Nephron (organoid): ENCODE results near the gene QSOX2.

Experiments
- H3K27ac Mint-ChIP-seq, 3 experiments: 2 replicates each; pipeline ENCODE4 v1.8.0; 2020; ENCODE audit warnings: mixed read lengths in 3 of 3, mild to moderate bottlenecking in 2 of 3, moderate library complexity in 1 of 3
- H3K27me3 Mint-ChIP-seq: 2 replicates; pipeline ENCODE4 v1.8.0; 2021; ENCODE audit warnings: low read depth, mild to moderate bottlenecking, moderate library complexity, mixed read lengths
- H3K36me3 Mint-ChIP-seq: 2 replicates; pipeline ENCODE4 v1.8.0; 2020; ENCODE audit warnings: low read depth, mixed read lengths
- H3K4me1 Mint-ChIP-seq: 2 replicates; pipeline ENCODE4 v1.8.0; 2020; ENCODE audit warnings: mixed read lengths
- H3K4me3 Mint-ChIP-seq, 3 experiments: 2 replicates each; pipeline ENCODE4 v1.8.0; 2020; ENCODE audit warnings: mild to moderate bottlenecking in 3 of 3, mixed read lengths in 3 of 3, moderate library complexity in 2 of 3
- H3K9me3 Mint-ChIP-seq: 2 replicates; pipeline ENCODE4 v1.8.0; 2020; ENCODE audit warnings: mixed read lengths
- TF ChIP-seq, protein P1 (sequence below), 3 experiments: fragments of 200-600 bp; sonication (generic); IDR thresholded peaks; one replicate each; pipeline ENCODE4 v1.5.0; 2021; ENCODE audit warnings: antibody characterized with exemption in 3 of 3; ENCODE audit not compliant: unreplicated experiment in 3 of 3

QSOX2 gene

GRCh38 chr9:136185596-136186366 lies 59.8 kb downstream of the QSOX2 start:
- no peak overlapping the region for H3K27ac Mint-ChIP-seq
- TF ChIP-seq, protein P1, sequence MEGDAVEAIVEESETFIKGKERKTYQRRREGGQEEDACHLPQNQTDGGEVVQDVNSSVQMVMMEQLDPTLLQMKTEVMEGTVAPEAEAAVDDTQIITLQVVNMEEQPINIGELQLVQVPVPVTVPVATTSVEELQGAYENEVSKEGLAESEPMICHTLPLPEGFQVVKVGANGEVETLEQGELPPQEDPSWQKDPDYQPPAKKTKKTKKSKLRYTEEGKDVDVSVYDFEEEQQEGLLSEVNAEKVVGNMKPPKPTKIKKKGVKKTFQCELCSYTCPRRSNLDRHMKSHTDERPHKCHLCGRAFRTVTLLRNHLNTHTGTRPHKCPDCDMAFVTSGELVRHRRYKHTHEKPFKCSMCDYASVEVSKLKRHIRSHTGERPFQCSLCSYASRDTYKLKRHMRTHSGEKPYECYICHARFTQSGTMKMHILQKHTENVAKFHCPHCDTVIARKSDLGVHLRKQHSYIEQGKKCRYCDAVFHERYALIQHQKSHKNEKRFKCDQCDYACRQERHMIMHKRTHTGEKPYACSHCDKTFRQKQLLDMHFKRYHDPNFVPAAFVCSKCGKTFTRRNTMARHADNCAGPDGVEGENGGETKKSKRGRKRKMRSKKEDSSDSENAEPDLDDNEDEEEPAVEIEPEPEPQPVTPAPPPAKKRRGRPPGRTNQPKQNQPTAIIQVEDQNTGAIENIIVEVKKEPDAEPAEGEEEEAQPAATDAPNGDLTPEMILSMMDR (IDR thresholded peaks at IDR 0.05; ENCODE audit: unreplicated experiment in 3 of 3): no peak

DNA sequence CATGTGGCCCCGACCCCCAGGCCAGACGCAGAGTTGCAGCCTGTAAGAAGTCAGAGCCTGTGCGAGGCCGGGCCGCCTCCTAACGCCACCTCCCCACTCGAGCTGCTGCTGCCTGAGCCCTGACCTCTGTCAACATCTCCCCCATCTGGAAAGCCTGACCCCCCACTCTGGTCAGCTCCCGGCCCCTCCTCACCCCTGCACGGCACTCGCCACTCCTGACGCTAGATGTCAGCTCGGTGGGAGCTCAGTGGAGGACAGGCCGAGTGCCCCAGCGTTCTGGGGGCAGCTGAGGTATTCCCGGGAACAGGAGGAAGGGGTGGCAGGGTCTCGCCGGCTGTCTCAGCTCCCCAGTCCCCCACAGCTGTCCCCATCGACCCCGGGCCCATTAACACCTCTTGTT lies 60.5 kb downstream of the QSOX2 start:
- no peak overlapping the region for H3K4me3 Mint-ChIP-seq
- no peak overlapping the region for H3K27ac Mint-ChIP-seq
- H3K36me3 Mint-ChIP-seq: no peaks in the 10 kb centered on the region
- TF ChIP-seq, protein P1 (IDR thresholded peaks at IDR 0.05; ENCODE audit: unreplicated experiment in 3 of 3): no peak
- H3K27me3 Mint-ChIP-seq: peaks cover 59% of the 10 kb centered on the region
- no peaks in the 10 kb centered on the region for H3K9me3 Mint-ChIP-seq
- peaks cover 4% of the 10 kb centered on the region for H3K4me1 Mint-ChIP-seq

More at GRCh38 chr9:136185596-136186366, 59.8 kb downstream of the QSOX2 start:
- Mint-ChIP-seq H3K36me3 (no peaks in the 10 kb centered on the region), H3K4me3 (no peak overlapping the region), H3K4me1 (peaks cover 4% of the 10 kb centered on the region), H3K27me3 (peaks cover 66% of the 10 kb centered on the region), H3K9me3 (no peaks in the 10 kb centered on the region)

GRCh38 chr9:136182850-136183422 lies 62.7 kb downstream of the QSOX2 start:
- TF ChIP-seq, protein P1 (IDR thresholded peaks at IDR 0.05; ENCODE audit: unreplicated experiment in 3 of 3): no peak
- H3K9me3 Mint-ChIP-seq: no peaks in the 10 kb centered on the region
- no peak overlapping the region for H3K4me3 Mint-ChIP-seq
- H3K4me1 Mint-ChIP-seq: peaks cover 4% of the 10 kb centered on the region
- H3K36me3 Mint-ChIP-seq: no peaks in the 10 kb centered on the region
- H3K27ac Mint-ChIP-seq: no peak overlapping the region
- peaks cover 55% of the 10 kb centered on the region for H3K27me3 Mint-ChIP-seq

GRCh38 chr9:136182420-136182787 lies 63.2 kb downstream of the QSOX2 start:
- Mint-ChIP-seq H3K36me3 (no peaks in the 10 kb centered on the region), H3K4me3 (no peak overlapping the region), H3K27me3 (peaks cover 55% of the 10 kb centered on the region), H3K9me3 (no peaks in the 10 kb centered on the region), H3K4me1 (peaks cover 6% of the 10 kb centered on the region), H3K27ac (no peak overlapping the region)
- TF ChIP-seq, protein P1 (IDR thresholded peaks at IDR 0.05; ENCODE audit: unreplicated experiment in 3 of 3): no peak

- TF ChIP-seq, protein P1 (IDR thresholded peaks at IDR 0.05; ENCODE audit: unreplicated experiment in 3 of 3): no peak
- Mint-ChIP-seq H3K4me1 (peaks cover 11% of the 10 kb centered on the region), H3K36me3 (no peaks in the 10 kb centered on the region), H3K27ac (no peak overlapping the region), H3K9me3 (no peaks in the 10 kb centered on the region), H3K27me3 (peaks cover 53% of the 10 kb centered on the region), H3K4me3 (no peak overlapping the region)
Measured at GRCh38 chr9:136181784-136182419, 63.7 kb downstream of the QSOX2 start.
